ENCODE results near the gene ACTR6.

DNA sequence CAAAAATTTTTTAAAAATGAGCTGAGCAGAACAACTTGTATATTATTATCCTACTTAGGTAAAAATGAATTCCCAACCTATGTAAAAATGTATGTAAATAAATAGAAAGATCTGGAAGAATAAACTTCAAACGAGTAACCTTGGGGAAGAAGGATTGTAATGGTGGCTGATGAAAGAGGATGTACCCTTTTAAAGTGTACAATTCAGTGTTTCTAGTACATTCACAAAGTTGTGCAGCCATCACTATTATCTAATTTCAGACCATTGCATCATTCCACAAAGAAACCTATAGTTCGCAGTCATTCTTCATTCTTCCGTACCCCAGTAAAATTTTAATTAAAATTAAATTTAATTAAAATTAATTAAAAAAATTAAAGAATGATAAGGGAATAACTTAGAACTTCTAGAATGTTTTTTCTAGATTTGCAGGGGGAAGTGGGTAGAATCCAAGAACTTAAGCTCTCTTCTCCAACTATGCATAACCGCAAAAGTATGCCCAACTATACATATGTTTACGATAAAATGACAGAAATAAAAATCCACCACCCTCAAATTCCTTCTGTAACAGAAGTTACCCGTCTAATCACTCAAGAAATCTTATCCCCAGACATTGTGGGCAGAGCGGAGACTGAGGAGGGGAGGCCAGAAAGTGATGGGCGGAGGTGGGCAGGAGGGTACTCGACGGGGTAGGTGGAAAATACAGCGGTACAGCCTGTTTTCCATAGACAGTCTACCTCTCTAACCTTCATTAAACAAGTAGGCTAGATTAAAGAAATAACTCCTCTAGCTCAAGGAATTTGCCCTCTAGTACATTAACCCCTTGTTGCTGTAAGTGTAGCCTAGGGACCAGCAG, 65.3 kb downstream of the ACTR6 start:
- TF ChIP-seq, protein P1, sequence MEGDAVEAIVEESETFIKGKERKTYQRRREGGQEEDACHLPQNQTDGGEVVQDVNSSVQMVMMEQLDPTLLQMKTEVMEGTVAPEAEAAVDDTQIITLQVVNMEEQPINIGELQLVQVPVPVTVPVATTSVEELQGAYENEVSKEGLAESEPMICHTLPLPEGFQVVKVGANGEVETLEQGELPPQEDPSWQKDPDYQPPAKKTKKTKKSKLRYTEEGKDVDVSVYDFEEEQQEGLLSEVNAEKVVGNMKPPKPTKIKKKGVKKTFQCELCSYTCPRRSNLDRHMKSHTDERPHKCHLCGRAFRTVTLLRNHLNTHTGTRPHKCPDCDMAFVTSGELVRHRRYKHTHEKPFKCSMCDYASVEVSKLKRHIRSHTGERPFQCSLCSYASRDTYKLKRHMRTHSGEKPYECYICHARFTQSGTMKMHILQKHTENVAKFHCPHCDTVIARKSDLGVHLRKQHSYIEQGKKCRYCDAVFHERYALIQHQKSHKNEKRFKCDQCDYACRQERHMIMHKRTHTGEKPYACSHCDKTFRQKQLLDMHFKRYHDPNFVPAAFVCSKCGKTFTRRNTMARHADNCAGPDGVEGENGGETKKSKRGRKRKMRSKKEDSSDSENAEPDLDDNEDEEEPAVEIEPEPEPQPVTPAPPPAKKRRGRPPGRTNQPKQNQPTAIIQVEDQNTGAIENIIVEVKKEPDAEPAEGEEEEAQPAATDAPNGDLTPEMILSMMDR (conservative IDR thresholded peaks at IDR 0.05; ENCODE audit: low read depth, low read length), result no peak
- TF ChIP-seq MXI1 (IDR thresholded peaks at IDR 0.05; ENCODE audit: borderline replicate concordance, low read depth, low read length) (no peak), RAD21 (IDR thresholded peaks at IDR 0.05; ENCODE audit: low read length) (no peak), POLR2A (IDR thresholded peaks at IDR 0.05; ENCODE audit: low read depth, low read length) (no peak), SMC3 (IDR thresholded peaks at IDR 0.05; ENCODE audit: low read depth, low read length) (no peak), FOS (IDR thresholded peaks at IDR 0.05; ENCODE audit: low read depth, low read length) (no peak)
- TF ChIP-seq, protein P2, sequence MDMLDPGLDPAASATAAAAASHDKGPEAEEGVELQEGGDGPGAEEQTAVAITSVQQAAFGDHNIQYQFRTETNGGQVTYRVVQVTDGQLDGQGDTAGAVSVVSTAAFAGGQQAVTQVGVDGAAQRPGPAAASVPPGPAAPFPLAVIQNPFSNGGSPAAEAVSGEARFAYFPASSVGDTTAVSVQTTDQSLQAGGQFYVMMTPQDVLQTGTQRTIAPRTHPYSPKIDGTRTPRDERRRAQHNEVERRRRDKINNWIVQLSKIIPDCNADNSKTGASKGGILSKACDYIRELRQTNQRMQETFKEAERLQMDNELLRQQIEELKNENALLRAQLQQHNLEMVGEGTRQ (IDR thresholded peaks at IDR 0.05; ENCODE audit: low read depth, low read length), result no peak
- TF ChIP-seq, protein P3, sequence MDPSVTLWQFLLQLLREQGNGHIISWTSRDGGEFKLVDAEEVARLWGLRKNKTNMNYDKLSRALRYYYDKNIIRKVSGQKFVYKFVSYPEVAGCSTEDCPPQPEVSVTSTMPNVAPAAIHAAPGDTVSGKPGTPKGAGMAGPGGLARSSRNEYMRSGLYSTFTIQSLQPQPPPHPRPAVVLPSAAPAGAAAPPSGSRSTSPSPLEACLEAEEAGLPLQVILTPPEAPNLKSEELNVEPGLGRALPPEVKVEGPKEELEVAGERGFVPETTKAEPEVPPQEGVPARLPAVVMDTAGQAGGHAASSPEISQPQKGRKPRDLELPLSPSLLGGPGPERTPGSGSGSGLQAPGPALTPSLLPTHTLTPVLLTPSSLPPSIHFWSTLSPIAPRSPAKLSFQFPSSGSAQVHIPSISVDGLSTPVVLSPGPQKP (IDR thresholded peaks at IDR 0.05; ENCODE audit: borderline replicate concordance, low read depth, low read length), result no peak

Measured in IMR-90 (cell line).